Measurements from ENCODE around the gene PPP4R4.

The PPP4R4 gene

DNA sequence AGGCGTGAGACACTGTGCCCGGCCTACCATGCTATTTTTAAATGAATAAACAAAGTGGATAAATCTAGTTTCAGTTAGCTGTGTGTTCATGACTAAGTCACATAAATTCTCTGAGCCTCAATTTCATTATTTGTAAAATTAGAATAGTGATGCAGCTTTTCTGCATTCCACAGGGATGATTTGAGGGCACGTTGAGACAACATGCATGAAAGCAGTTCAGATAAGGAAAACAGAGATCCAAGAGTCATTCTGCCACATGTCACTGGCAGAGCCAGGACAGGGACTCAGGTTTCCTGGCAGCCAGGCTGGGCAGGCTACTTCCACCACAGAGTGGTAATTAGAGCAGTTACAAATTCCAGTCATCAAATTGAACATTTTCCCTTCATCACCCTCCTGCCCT lies 2.9 kb upstream of the PPP4R4 start:
- TF ChIP-seq POLR2A (IDR thresholded peaks at IDR 0.05; ENCODE audit: low read depth, low read length), result no peak
- no peak for TF ChIP-seq TAF1 (IDR thresholded peaks at IDR 0.05; ENCODE audit: borderline replicate concordance, low read depth, low read length)
- TF ChIP-seq POLR2AphosphoS5 (IDR thresholded peaks at IDR 0.05; ENCODE audit: low read depth, low read length), result no peak
- DNase-seq (ENCODE audit: insufficient read length) (no peak), FAIRE-seq (no peak)

DNA sequence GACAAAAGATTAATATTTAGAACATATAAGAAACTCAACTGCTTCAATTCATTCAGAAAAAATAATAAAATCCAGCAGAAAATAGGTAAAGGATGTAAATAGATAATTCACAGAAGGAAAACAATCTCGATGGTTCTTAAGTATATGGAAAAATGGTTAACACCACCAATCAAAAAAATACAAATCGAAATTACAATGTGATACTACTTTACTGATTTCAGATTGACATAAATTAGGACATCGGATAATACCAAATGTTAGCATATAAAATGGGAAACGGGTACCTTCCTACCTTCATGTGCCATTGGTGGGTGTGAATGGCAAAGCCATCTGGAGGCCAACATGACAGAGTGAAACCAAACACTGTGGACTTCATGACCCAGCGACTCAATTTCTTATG lies 1.6 kb upstream of the PPP4R4 start:
- TF ChIP-seq TAF1 (IDR thresholded peaks at IDR 0.05; ENCODE audit: borderline replicate concordance, low read depth, low read length), result no peak
- TF ChIP-seq POLR2AphosphoS5 (IDR thresholded peaks at IDR 0.05; ENCODE audit: low read depth, low read length), result no peak
- TF ChIP-seq POLR2A (IDR thresholded peaks at IDR 0.05; ENCODE audit: low read depth, low read length), result no peak
- FAIRE-seq, result no peak
- no peak for DNase-seq (ENCODE audit: insufficient read length)

GRCh38 chr14:94173471-94173884 lies 644 bp upstream of the PPP4R4 start:
- DNase-seq (ENCODE audit: insufficient read length) (no peak), FAIRE-seq (no peak)
- TF ChIP-seq POLR2AphosphoS5 (IDR thresholded peaks at IDR 0.05; ENCODE audit: low read depth, low read length) (no peak), POLR2A (IDR thresholded peaks at IDR 0.05; ENCODE audit: low read depth, low read length) (no peak), TAF1 (IDR thresholded peaks at IDR 0.05; ENCODE audit: borderline replicate concordance, low read depth, low read length) (no peak)

DNA sequence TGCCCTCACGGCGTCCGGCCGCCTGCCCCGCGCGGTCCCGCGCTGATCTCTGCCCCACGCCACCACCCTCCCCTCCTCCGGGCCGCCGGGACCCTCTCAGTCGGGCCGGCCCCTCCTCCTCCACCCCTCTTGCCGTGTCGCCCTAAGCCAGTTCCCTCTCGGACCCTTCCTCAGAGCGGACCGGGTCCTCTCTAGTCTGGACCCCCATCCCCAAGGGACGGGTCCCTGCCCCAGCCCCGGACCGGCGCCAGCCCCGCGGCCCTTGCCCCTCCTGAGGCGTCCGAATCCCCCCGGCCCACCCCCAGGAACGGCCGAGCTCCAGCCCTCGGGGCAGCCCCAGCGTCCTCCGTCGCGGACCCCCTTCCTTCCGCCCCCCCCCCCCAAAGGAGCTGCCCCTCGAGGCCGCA lies 485 bp downstream of the PPP4R4 start:
- FAIRE-seq (no peak), DNase-seq (ENCODE audit: insufficient read length) (peak; percentile 29)
- no peak for TF ChIP-seq TAF1 (IDR thresholded peaks at IDR 0.05; ENCODE audit: borderline replicate concordance, low read depth, low read length)
- TF ChIP-seq POLR2A (IDR thresholded peaks at IDR 0.05; ENCODE audit: low read depth, low read length), result no peak
- no peak for TF ChIP-seq POLR2AphosphoS5 (IDR thresholded peaks at IDR 0.05; ENCODE audit: low read depth, low read length)

DNA sequence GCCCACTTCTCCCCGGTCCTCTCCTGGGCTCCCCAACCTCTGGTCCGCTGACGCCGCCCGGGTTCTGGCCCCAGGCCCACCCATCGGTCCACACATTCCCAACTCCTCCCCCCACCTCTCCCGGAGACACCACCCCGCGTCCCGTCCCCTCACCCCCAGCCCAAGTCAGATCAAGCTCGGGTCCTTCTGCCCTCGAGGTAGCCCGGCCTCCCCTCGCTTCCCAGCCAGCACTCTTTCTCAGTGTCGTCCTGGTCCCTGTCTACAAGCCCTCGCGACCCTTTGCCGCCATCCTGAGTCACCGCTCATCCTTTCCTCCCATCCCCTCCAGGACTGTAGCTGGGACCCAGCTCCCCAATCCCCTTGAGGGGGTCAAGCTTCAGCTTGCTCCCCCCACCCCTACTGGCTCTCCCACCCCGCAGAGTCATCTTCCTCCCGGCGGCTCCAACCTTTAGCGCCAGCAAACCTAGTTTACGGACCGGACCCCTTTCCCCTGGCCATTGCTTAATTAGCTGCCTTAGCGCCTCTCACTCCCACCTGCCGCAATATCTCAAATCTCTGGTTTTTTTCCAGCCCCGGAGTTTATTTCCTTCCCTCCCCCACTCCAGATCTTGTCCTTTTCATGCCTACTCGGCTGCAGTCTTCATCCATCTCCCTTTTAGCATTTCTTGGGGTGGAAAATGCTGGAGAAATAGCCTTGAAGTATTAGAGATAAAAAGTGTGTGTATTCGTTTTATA lies 1.1 kb downstream of the PPP4R4 start:
- FAIRE-seq (no peak), DNase-seq (ENCODE audit: insufficient read length) (no peak)
- TF ChIP-seq POLR2AphosphoS5 (IDR thresholded peaks at IDR 0.05; ENCODE audit: low read depth, low read length) (no peak), POLR2A (IDR thresholded peaks at IDR 0.05; ENCODE audit: low read depth, low read length) (no peak), TAF1 (IDR thresholded peaks at IDR 0.05; ENCODE audit: borderline replicate concordance, low read depth, low read length) (no peak)

DNA sequence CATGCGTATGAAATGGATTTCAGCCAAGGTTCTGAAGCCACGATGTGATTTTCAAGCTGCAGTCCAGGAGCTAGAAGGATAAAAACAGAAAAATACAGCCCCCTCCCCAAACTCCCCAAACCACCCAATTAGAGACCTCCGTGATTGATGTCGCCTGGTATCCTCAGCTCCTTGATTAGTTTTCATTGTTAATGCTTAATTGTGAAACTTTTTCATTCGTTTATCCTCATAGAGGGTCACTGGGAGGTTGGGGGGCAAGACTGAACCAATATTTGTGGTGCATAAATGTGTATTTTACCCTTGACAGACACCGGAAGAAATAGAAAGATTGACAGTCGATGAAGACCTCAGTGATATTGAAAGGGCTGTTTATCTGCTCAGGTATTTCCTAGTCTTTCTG lies 1.6 kb downstream of the PPP4R4 start:
- no peak for FAIRE-seq
- DNase-seq (ENCODE audit: insufficient read length), result no peak
- TF ChIP-seq POLR2A (IDR thresholded peaks at IDR 0.05; ENCODE audit: low read depth, low read length) (no peak), TAF1 (IDR thresholded peaks at IDR 0.05; ENCODE audit: borderline replicate concordance, low read depth, low read length) (no peak), POLR2AphosphoS5 (IDR thresholded peaks at IDR 0.05; ENCODE audit: low read depth, low read length) (no peak)

DNA sequence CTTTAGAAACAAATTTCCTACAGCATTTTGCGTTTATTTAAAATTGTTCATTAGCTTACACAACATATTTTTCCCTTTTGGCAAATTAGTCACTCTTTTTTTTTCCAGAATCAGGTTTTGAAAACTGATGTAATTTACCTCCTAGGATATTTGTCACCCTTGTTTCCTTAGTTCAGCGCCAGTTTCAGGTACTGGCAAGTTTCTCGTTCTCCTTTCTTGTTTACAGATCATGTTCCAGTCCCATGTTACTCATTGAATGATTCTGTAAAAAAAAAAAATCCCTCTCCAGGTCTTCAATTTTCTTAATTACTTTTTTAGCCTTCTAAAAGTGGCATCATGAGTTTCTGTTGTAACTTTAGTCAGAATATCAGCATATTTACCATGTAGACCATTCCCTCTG lies 2.7 kb downstream of the PPP4R4 start:
- no peak for DNase-seq (ENCODE audit: insufficient read length)
- no peak for FAIRE-seq
- TF ChIP-seq TAF1 (IDR thresholded peaks at IDR 0.05; ENCODE audit: borderline replicate concordance, low read depth, low read length) (no peak), POLR2AphosphoS5 (IDR thresholded peaks at IDR 0.05; ENCODE audit: low read depth, low read length) (no peak), POLR2A (IDR thresholded peaks at IDR 0.05; ENCODE audit: low read depth, low read length) (no peak)

- DNase-seq (ENCODE audit: insufficient read length), result no peak
- TF ChIP-seq POLR2AphosphoS5 (IDR thresholded peaks at IDR 0.05; ENCODE audit: low read depth, low read length), result no peak
- no peak for TF ChIP-seq POLR2A (IDR thresholded peaks at IDR 0.05; ENCODE audit: low read depth, low read length)
- TF ChIP-seq TAF1 (IDR thresholded peaks at IDR 0.05; ENCODE audit: borderline replicate concordance, low read depth, low read length), result no peak
- no peak for FAIRE-seq
Observed at GRCh38 chr14:94177806-94178205, 3.7 kb downstream of the PPP4R4 start.

- FAIRE-seq (no peak), DNase-seq (ENCODE audit: insufficient read length) (no peak)
- TF ChIP-seq POLR2A (IDR thresholded peaks at IDR 0.05; ENCODE audit: low read depth, low read length) (no peak), POLR2AphosphoS5 (IDR thresholded peaks at IDR 0.05; ENCODE audit: low read depth, low read length) (no peak), TAF1 (IDR thresholded peaks at IDR 0.05; ENCODE audit: borderline replicate concordance, low read depth, low read length) (no peak)
Observed at GRCh38 chr14:94179244-94179643, 5.1 kb downstream of the PPP4R4 start.

DNA sequence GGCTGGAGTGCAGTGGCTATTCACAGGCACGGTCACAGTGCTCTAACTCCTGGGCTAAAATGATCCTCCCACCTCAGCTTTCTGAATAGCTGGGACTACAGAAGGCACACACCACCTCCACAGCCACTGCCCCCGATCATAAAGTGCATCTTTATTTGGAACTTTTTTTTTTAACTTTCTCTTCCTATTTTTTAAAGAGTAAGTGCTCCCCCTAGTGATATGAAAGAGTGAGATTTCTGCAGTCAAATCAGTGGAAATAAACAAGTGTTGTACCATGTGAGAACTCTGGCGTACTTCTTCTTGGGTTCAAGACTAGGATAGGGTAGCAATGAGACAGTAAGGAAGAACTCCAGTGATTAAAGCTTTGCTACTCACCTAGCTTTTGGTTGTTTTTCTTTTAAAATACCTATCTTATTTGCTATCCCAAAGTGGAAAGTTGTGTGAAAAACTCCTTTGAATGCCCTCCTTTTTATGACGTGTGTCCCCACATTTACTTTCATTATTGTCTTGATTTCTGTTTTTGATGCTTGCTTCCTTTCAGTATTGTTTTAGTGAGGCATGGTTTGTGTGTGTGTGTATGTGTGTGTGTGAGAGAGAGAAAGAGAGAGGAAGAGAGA lies 6.6 kb downstream of the PPP4R4 start:
- TF ChIP-seq TAF1 (IDR thresholded peaks at IDR 0.05; ENCODE audit: borderline replicate concordance, low read depth, low read length) (no peak), POLR2AphosphoS5 (IDR thresholded peaks at IDR 0.05; ENCODE audit: low read depth, low read length) (no peak), POLR2A (IDR thresholded peaks at IDR 0.05; ENCODE audit: low read depth, low read length) (no peak)
- DNase-seq (ENCODE audit: insufficient read length) (no peak), FAIRE-seq (peak; percentile 83)

GRCh38 chr14:94181835-94182234 lies 7.7 kb downstream of the PPP4R4 start:
- no peak for TF ChIP-seq TAF1 (IDR thresholded peaks at IDR 0.05; ENCODE audit: borderline replicate concordance, low read depth, low read length)
- no peak for TF ChIP-seq POLR2A (IDR thresholded peaks at IDR 0.05; ENCODE audit: low read depth, low read length)
- no peak for TF ChIP-seq POLR2AphosphoS5 (IDR thresholded peaks at IDR 0.05; ENCODE audit: low read depth, low read length)
- FAIRE-seq (no peak), DNase-seq (ENCODE audit: insufficient read length) (no peak)

GRCh38 chr14:94192536-94192935 lies 18.4 kb downstream of the PPP4R4 start:
- no peak for DNase-seq (ENCODE audit: insufficient read length)
- no peak for TF ChIP-seq POLR2A (IDR thresholded peaks at IDR 0.05; ENCODE audit: low read depth, low read length)
- FAIRE-seq, result no peak
